Hepatocyte (in vitro differentiated cells): ENCODE data around the gene MYOD1. TPM values are rescaled to one million over a fixed set of nuclear protein-coding genes. Genes with fewer than 3 reads are reported as not detected.

Experiments
- DNase-seq: peaks from one replicate; pipeline ENCODE4 v3.0.0-alpha.2; 2016; ENCODE audit warnings: low spot score
- H2AFZ ChIP-seq: fragments of 200-600 bp; sonication (generic); 2 replicates; pipeline ENCODE4 v1.6.0; 2016; ENCODE audit warnings: antibody characterized with exemption, mild to moderate bottlenecking
- H3K27ac ChIP-seq: fragments of 200-600 bp; sonication (generic); 2 replicates; pipeline ENCODE4 v1.5.1; 2016; ENCODE audit warnings: mild to moderate bottlenecking
- H3K27me3 ChIP-seq: fragments of 200-600 bp; sonication (generic); 2 replicates; pipeline ENCODE4 v1.6.1; 2016
- H3K36me3 ChIP-seq: fragments of 200-600 bp; sonication (generic); replicated peaks from 2 replicates; pipeline ENCODE4 v1.5.1; 2016; ENCODE audit warnings: low read depth; ENCODE audit not compliant: insufficient read depth
- H3K4me1 ChIP-seq: fragments of 200-600 bp; sonication (generic); 2 replicates; pipeline ENCODE4 v1.5.1; 2016; ENCODE audit warnings: mild to moderate bottlenecking, moderate library complexity; ENCODE audit not compliant: insufficient read depth
- H3K4me2 ChIP-seq: fragments of 200-600 bp; sonication (generic); 2 replicates; pipeline ENCODE4 v1.6.0; 2016
- H3K4me3 ChIP-seq: fragments of 200-600 bp; sonication (generic); 2 replicates; pipeline ENCODE4 v1.5.1; 2016; ENCODE audit warnings: mild to moderate bottlenecking
- H3K79me2 ChIP-seq: fragments of 200-600 bp; sonication (generic); 2 replicates; pipeline ENCODE4 v1.6.0; 2017; ENCODE audit warnings: mild to moderate bottlenecking
- H3K9me2 ChIP-seq: fragments of 200-600 bp; sonication (generic); replicated peaks from 2 replicates; pipeline ENCODE4 v1.6.0; 2017; ENCODE audit warnings: mild to moderate bottlenecking; ENCODE audit not compliant: insufficient read depth
- H3K9me3 ChIP-seq: fragments of 200-600 bp; sonication (generic); 2 replicates; pipeline ENCODE4 v1.5.1; 2016; ENCODE audit warnings: low read depth, mild to moderate bottlenecking
- H4K20me1 ChIP-seq: fragments of 200-600 bp; sonication (generic); 2 replicates; pipeline ENCODE4 v1.6.0; 2016; ENCODE audit warnings: mild to moderate bottlenecking; ENCODE audit not compliant: insufficient read depth, poor library complexity, severe bottlenecking
- EZH2 ChIP-seq: fragments of 200-600 bp; sonication (generic); IDR thresholded peaks from 2 replicates; pipeline ENCODE4 v1.6.1; 2016; ENCODE audit warnings: antibody characterized with exemption, mild to moderate bottlenecking, borderline replicate concordance
- EZH2phosphoT487 ChIP-seq: fragments of 200-600 bp; sonication (generic); IDR thresholded peaks from one replicate; pipeline ENCODE4 v1.6.1; 2018; ENCODE audit warnings: antibody characterized with exemption, mild to moderate bottlenecking, low read depth, moderate library complexity; ENCODE audit not compliant: unreplicated experiment, severe bottlenecking
- WGBS: methylation state at CpG from one replicate; pipeline ENCODE4 v1.1.6; 2016; ENCODE audit warnings: low lambda C conversion rate; ENCODE audit errors: missing lambda C conversion rate; 5-methylcytosine and 5-hydroxymethylcytosine counted together
- polyA plus RNA-seq: library from polyadenylated mRNA; unstranded; fragments of >200 nt; fragmentation: Nextera tagmentation; extraction: Ambion mirVana; gene quantifications from 2 replicates; pipeline ENCODE4 v1.2.1, GENCODE V29; 2016
- total RNA-seq: library from RNA; depleted of rRNA; stranded (reverse); fragments of >200 nt; gene quantifications from 2 replicates; pipeline ENCODE4 v1.2.3, GENCODE V29; 2014
- TF ChIP-seq, protein P1 (sequence below): fragments of 200-600 bp; sonication (generic); IDR thresholded peaks from 2 replicates; pipeline ENCODE4 v1.5.1; 2016; ENCODE audit warnings: antibody characterized with exemption, mild to moderate bottlenecking; ENCODE audit not compliant: poor library complexity

MYOD1 gene
- total and polyA plus RNA-seq, 2 experiments from 2014 or later: not detected

DNA sequence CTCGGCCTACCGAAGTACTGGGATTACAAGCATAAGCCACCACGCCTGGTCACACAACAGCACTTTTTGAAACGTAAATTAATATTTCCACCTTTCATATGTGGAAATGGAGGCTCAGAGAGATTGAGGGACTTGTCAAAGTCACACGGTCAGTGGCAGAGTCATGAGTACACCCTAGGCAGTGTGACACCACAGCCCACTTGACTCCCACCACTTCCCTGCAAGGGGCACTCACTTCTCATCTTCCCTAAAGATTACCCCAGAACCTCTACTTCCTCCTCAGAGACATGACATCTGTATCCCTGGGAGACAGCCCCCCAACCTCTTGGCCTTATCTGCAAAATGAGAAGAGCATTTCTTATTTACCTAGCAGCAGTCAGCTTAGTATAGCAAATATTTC lies 16.5 kb upstream of the MYOD1 start:
- Histone ChIP-seq H3K27ac (no peak overlapping the region), H3K4me2 (no peak overlapping the region), H4K20me1 (no peaks in the 10 kb centered on the region), H2AFZ (no peak overlapping the region), H3K36me3 (no peaks in the 10 kb centered on the region), H3K9me2 (no peaks in the 10 kb centered on the region), H3K9me3 (no peaks in the 10 kb centered on the region), H3K4me3 (no peak overlapping the region), H3K4me1 (no peaks in the 10 kb centered on the region), H3K27me3 (no peaks in the 10 kb centered on the region), H3K79me2 (no peaks in the 10 kb centered on the region)
- TF ChIP-seq, protein P1, sequence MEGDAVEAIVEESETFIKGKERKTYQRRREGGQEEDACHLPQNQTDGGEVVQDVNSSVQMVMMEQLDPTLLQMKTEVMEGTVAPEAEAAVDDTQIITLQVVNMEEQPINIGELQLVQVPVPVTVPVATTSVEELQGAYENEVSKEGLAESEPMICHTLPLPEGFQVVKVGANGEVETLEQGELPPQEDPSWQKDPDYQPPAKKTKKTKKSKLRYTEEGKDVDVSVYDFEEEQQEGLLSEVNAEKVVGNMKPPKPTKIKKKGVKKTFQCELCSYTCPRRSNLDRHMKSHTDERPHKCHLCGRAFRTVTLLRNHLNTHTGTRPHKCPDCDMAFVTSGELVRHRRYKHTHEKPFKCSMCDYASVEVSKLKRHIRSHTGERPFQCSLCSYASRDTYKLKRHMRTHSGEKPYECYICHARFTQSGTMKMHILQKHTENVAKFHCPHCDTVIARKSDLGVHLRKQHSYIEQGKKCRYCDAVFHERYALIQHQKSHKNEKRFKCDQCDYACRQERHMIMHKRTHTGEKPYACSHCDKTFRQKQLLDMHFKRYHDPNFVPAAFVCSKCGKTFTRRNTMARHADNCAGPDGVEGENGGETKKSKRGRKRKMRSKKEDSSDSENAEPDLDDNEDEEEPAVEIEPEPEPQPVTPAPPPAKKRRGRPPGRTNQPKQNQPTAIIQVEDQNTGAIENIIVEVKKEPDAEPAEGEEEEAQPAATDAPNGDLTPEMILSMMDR: no peak
- no peak for TF ChIP-seq EZH2phosphoT487
- TF ChIP-seq EZH2: no peak
- 76% methylated on average over 5 of the region's 5 CpGs for WGBS
- no peak for DNase-seq

DNA sequence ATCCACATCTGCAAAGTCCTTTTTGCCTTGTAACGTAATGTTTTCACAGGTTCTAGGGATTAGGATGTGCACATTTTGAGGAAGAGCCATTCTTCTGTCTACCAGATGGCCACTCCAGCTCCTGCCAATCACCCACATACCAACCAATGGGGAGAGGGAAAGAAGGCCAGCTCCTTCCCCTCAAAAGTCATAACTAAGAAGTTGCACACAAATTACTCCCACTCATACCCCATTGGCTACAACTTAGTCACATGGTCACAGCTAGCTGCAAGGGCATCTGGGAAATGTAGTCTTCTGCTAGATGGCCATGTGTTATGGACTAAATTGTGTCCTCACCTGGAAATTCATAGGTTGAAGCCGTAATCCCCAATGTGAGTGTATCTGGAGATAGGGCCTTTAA lies 15.4 kb upstream of the MYOD1 start:
- no peak overlapping the region for H3K27ac ChIP-seq
- H3K79me2 ChIP-seq: no peaks in the 10 kb centered on the region
- H4K20me1 ChIP-seq: no peaks in the 10 kb centered on the region
- no peak overlapping the region for H2AFZ ChIP-seq
- H3K36me3 ChIP-seq: no peaks in the 10 kb centered on the region
- no peaks in the 10 kb centered on the region for H3K27me3 ChIP-seq
- H3K4me2 ChIP-seq: no peak overlapping the region
- DNase-seq: no peak
- no peak overlapping the region for H3K4me3 ChIP-seq
- TF ChIP-seq EZH2phosphoT487: no peak
- H3K9me2 ChIP-seq: no peaks in the 10 kb centered on the region
- 93% methylated on average over 2 of the region's 2 CpGs for WGBS
- no peaks in the 10 kb centered on the region for H3K9me3 ChIP-seq
- no peaks in the 10 kb centered on the region for H3K4me1 ChIP-seq

DNA sequence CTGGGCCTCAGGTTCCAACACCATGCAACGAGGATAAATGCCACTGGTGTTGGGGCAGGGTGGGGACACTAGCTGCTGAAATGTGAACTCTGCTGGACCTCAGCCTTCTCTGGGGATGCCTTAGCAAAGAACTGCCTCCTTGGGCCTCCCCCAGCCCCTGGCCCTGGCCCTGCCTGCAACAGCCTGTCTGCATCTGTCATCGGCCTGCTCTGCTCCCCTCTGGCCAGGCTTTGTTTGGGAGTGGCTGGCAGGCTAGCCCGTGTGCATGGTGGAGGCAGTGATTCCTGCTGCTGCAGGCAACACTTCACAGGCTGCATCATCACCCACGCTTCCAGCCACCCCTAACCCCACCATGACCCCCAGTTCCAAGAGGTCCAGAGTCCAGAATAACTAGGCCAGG lies 11.5 kb upstream of the MYOD1 start:
- no peak overlapping the region for H3K4me3 ChIP-seq
- no peaks in the 10 kb centered on the region for H3K79me2 ChIP-seq
- H2AFZ ChIP-seq: no peak overlapping the region
- H3K27ac ChIP-seq: no peak overlapping the region
- no peaks in the 10 kb centered on the region for H3K4me1 ChIP-seq
- H3K9me2 ChIP-seq: no peaks in the 10 kb centered on the region
- peaks cover 35% of the 10 kb centered on the region for H3K27me3 ChIP-seq
- H4K20me1 ChIP-seq: no peaks in the 10 kb centered on the region
- no peaks in the 10 kb centered on the region for H3K9me3 ChIP-seq
- no peaks in the 10 kb centered on the region for H3K36me3 ChIP-seq
- no peak for DNase-seq
- 90% methylated on average over 3 of the region's 4 CpGs for WGBS
- no peak for TF ChIP-seq EZH2
- no peak overlapping the region for H3K4me2 ChIP-seq

DNA sequence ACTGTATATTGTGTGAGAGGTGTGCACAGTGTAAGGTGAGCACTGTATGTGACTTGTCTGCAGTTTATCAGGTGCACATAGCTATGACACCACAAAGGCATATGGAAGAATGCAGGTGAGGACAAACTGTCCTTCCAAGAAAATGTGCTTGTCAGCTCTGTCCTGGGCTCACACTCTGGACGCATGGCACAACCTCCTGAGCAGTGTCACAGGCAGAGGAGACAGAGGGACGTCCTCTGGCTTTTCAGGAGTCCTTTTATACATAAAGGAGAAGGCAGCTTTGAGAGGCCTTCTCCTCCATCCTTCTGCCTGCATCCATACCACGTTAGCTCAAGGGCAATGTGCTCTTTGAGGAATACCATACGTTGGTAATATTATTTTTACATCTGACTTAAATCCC lies 7.5 kb upstream of the MYOD1 start:
- no peaks in the 10 kb centered on the region for H3K79me2 ChIP-seq
- H3K4me3 ChIP-seq: no peak overlapping the region
- no peaks in the 10 kb centered on the region for H3K9me3 ChIP-seq
- H3K36me3 ChIP-seq: no peaks in the 10 kb centered on the region
- peaks cover 74% of the 10 kb centered on the region for H3K27me3 ChIP-seq
- TF ChIP-seq, protein P1: no peak
- TF ChIP-seq EZH2 (no peak), EZH2phosphoT487 (no peak)
- no peak overlapping the region for H3K4me2 ChIP-seq
- no peaks in the 10 kb centered on the region for H4K20me1 ChIP-seq
- no peaks in the 10 kb centered on the region for H3K9me2 ChIP-seq
- no peaks in the 10 kb centered on the region for H3K4me1 ChIP-seq
- no peak overlapping the region for H3K27ac ChIP-seq
- DNase-seq: no peak
- 33% methylated on average over 4 of the region's 4 CpGs for WGBS
- no peak overlapping the region for H2AFZ ChIP-seq

DNA sequence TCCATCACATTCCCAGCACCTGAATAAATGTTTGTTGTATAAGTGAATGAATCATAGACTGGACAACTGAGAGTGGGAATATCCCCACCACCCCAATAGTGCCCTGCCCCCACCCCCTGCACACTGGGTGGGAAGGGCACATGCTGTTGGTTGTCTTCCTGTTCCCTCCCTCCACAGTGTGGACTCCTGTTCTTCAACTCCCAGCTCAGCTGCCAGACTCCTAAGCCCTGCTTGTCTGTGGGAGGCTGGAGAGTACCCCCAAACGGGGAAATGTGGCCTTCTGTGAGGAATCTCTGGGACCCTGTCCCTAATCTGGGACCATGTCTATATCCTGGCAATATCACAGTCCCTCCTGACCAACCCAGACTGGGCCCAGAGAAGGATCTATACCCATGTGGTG lies 5.5 kb upstream of the MYOD1 start:
- Histone ChIP-seq H2AFZ (no peak overlapping the region), H3K79me2 (no peaks in the 10 kb centered on the region), H3K27ac (no peak overlapping the region), H3K4me2 (no peak overlapping the region), H3K4me1 (no peaks in the 10 kb centered on the region), H3K27me3 (peaks cover 94% of the 10 kb centered on the region), H3K36me3 (no peaks in the 10 kb centered on the region), H3K4me3 (no peak overlapping the region), H4K20me1 (no peaks in the 10 kb centered on the region), H3K9me2 (no peaks in the 10 kb centered on the region), H3K9me3 (no peaks in the 10 kb centered on the region)
- DNase-seq: no peak
- WGBS: 0% methylated on average over 1 of the region's 1 CpG
- TF ChIP-seq EZH2phosphoT487 (no peak), EZH2 (no peak)
- TF ChIP-seq, protein P1: no peak
